Activated CD8-positive, alpha-beta memory T cell treated with anti-CD3 and anti-CD28 coated beads, Interleukin-2, amount 50 U/mL, for 4 hours (primary cell): ENCODE results near the gene MAP3K20.
"Not testable (repeated sequence)": the region's sequence is repeated elsewhere in the genome, so short reads cannot be mapped to it uniquely, and the experiment has no call there.

Experiments
- DNase-seq: peaks from one replicate; pipeline ENCODE4 v3.0.0-alpha.2; 2020

Gene MAP3K20

DNA sequence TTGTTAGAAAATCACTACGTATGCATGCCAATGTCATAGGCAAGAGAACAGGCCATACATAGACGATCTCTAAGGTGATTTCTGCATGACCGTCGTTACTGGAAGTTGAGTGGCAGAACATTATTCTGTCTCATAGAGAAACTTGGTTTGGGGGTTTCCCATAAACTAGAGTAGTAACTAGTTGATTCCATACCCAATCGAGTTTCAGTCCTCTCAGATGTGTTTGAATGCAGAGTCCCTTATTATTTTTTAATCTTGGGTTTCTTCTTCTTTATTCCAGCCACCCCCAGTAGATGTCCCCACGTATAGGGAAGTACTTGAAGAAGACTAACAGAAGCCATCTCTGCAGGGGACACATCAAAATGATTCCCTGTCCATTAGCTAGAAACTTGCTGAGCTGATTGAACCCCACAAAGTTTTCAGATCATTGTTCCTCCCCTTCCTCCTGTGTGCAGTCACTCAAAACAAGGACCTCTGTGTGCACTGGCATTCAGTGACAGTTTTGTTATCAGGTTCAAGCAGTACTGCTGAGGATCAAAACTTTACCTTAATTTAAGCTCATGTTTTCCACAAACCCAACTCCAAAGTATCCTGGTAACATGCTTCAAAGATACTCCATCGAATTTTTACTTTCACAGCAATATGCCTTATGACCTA, 210.6 kb downstream of the MAP3K20 start:
- no peak for DNase-seq

DNA sequence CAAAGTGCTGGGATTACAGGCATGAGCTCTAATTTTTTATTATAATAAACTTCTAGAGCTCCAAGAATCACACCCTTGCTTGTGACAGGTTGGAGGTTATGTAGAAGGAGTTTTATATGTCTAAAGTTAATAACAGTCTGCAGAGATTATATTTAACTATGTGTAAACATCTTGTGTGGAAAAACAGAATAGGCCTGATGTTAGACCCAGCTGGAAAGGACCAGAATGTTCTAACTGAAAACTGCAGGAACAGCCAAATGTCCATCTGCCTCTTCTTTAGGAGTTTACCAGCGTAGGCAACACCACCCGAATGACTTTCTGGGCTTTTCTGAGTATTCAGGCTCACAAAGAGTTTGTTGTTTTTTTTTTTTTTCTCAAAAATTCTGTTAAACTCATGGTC, 211.9 kb downstream of the MAP3K20 start:
- DNase-seq = no peak

DNA sequence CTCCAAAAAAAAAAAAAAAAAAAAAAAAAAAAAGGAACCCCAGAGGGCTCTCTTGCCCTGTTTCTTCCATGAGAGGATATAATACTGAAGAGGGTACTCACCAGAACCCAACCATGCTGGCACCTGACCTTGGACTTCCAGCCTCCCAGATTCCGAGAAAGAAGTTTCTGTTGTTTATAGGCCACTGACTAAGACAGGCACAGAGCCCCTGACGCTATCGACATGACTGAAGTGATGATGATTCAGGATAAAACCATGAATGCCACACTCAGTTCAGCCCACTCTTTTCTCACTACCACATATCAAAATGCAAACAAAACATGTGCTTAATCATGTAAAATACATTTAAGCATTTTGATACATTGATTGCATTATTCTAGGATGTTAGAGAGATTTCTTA, 212.9 kb downstream of the MAP3K20 start:
- DNase-seq = no peak

DNA sequence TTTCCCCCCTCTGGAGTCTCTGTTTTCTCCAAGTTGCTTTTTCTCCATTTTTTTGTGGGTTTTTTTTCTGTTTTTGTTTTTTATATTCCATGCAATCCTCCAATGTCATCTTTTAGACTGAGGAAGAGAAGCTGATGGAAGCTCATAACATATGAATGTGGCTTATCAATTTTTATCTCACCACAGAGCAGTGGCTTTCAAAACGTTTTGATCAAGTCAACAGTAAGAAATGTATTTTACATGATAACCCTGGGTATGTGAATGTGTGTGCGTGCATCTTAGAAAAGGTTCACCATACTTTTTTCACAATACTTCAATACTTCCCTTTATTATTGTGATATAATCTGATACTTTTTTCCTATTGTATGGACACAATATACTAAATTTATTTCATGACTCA, 214.4 kb downstream of the MAP3K20 start:
- no peak for DNase-seq

DNA sequence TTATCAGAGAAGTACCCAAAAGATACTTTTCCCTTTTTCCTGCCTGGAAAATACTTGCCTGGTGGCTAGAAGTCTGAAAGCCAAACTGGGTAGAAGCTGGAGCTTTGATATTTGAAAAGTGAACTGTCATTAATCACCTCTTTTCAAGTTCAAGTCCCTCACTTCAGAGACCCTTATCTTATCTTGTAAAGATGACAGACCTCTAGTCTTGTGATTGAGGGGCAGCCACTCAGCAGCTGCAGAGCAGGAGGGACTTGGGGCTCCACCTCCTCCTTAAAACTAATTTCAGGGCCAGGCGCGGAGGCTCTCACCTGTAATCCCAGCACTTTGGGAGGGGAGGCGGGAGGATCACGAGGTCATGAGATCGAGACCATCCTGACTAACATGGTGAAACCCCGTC, 214.9 kb downstream of the MAP3K20 start:
- no peak for DNase-seq

DNA sequence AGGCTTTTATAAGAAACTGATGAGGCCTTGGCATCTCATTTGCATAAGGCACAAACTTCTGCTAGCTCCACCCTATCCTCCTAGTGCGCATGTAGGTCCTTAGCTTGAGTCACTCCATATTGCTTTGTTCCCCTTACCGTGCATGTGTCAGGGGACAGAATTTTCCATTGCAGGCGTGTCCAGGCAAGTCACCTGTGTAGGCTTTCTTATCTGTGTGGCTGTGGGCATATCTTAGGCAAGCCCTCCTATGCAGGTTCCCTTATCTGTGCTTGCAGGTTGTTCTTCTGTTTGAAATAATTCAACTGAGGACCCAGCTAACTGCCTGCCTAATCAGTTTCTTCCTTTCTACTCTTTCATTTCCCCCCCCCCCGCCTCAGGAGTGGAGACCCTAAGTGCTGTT, 215.8 kb downstream of the MAP3K20 start:
- DNase-seq = no peak

DNA sequence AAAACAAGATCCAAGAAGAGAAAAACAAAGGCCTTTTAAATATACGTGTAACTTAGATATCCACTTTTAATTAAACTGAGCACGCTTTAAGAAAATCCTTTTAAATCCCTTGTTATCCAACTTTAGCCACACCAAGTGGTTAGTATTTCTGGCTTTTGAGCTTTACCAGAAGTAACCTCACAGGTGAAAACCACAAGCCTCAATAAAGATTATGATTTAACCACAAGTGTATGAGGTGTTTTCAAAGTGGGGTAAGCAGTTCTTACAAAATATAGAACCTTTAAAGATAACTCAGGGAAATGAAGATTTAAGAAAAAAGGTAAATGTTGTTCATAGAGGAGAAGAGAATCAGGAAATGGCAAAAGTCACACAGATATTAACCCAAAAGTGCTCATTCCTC, 220.6 kb downstream of the MAP3K20 start:
- DNase-seq = no peak

DNA sequence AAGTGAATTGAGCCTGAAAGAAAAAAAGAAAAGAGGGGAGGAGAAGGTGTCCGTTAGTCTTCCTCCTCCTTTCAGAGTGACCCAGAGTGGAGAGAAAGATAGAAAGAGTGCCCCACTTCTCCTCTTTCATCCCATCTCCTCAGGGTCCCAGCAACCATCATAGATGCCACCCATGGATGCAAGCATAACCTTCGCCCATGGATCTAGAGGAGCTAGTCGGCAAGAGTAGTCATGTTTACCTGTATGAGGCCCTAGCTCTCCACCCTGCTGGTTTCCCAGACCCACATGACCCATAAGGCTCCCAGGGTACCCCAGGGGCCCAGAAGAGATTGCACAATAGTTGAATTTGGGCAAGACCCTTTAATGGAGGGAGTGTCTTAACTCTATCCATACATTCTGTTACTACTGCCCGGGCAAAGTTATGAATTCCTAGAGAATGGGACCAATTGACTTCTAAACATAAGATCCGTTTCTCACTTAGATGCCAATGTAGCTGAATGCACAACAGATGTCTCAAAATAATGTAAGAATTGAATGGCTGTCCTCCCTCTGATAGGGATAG, 223.0 kb downstream of the MAP3K20 start:
- DNase-seq = no peak

DNA sequence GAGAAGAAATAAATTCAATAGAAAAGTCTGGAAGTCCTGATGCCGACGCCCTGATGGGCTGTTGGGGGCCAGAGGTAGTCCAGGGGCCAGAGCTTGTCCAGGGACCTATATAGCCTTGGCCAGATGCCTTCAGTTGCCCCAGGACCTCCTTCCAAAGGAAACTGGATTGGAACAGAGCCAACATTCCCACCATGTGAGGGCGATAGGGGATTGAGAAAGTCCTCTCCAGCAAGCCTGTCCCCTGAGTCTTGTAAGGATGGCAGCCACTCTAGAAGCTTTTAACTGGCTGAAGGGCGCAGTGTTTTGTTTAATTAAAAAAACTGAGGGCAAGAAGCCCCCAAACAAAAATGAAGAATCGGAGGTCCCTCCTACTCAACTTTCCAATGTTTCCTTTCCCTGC, 224.1 kb downstream of the MAP3K20 start:
- DNase-seq = no peak

DNA sequence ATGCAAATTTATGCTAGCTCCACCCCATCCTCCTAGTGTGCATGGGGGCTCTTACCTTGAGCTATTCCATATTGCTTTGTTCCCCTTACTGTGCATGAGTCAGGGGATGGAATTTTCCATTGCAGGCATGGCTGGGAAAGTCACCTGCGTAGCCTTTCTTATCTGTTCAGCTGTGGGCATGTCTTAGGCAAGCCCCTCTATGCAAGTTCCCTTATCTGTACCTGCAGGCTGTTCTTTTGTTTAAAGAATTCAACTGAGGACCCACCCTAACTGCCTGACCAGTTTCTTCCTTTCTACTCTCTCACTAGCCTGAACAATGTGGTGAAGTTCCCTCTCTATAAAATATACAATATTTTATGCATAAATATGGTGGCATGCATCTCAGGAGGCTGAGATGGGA, 224.8 kb downstream of the MAP3K20 start:
- DNase-seq = no peak

DNA sequence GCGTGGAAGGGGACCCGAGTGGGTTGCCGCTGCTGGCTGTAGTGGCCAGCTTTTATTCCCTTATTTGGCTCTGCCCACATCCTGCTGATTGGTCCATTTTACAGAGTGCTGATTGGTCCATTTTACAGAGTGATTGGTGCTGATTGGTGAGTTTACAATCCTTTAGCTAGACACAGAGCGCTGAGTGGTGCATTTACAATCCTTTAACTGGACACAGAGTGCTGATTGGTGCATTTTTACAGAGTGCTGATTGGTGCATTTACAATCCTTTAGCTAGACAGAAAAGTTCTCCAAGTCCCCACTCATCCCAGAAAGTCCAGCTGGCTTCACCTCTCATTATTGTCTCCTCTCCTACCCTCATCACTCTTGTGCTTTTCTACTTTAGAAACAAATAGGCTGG, 225.9 kb downstream of the MAP3K20 start:
- DNase-seq = not testable (repeated sequence)

DNA sequence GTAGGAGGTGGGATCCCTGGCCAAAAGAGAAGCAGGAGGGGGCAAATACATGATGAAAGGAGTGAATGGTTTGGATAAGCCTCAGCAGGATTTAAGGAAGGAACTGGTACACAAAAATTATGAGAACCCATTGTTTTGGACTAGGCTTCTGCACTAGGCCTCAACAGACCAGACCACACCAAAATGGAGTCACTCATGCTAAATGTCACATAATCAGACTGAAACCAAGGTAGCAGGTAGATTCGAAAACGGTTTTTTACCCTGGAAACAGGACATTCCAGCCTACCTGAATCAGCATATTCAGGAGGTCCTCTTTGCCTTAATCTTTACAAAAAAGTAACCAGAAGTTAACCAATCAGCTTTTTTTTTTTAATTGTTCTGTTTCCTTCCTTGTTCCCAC, 229.7 kb downstream of the MAP3K20 start:
- DNase-seq = no peak

DNA sequence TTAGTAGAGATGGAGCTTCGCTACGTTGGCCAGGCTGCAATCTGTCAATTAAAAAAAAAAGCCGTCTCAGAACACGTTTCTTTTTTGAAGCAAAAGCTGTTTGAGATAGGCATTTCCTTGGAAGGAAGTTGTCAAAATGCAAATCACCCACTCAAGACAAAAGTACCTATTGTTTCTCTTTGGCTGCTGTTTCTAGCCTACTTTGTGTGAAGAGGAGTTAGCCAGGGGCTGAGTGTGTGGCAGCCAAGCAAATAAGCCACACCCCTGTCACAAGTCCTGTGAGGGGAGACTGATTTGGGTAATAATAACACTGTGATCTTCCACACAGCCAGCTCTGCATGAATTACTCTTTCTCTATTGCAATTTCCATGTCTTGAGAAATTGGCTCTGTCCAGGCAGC, 231.6 kb downstream of the MAP3K20 start:
- DNase-seq = no peak

DNA sequence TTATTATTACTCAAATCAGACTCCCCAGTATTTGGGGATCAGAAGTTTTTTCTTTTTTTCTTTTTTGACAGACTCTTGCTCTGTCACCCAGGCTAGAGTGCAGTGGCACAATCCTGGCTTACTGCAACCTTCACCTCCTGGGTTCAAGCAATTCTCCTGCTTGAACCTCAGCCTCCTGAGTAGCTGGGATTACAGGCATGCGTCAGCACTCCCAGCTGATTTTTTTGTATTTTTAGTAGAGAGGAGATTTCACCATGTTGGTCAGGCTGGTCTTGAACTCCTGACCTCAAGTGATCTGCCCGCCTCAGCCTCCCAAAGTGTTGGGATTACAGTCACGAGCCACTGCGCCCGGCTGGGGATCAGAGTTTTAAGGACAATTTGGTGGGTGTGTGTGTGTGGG, 233.7 kb downstream of the MAP3K20 start:
- DNase-seq = not testable (repeated sequence)

DNA sequence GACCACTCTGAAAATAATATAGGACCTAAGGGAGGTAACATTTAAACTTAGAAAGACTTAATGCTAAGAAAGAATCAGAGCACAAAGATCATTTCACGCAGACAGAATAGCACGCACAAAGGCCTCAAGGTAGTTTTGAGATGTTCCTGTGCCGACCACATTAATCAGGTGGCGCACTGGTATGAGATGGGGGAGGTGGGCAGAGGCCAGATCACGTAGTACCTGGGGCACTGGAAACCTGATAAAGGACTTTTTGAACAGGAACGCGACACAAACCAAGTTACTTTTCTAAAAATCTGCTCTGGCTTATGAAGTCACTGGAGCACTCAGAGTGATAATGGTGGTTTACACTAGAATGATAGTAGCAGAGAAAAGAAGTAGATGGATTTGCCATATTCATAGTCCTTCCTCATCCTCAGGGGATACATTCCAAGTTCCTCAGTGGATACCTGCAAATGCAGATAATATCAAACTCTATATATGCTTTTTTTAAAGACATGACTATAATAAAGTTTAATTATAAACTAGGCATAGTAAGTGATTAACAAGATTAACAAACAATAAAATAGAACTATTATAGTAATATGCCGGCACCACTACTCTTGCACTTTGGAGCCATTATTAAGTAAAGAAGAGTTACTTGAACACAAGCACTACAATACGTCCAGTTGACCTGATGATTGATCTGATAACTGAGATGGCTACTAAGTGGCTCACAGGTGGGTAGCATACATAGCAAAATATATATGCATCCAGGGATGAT, 236.4 kb downstream of the MAP3K20 start:
- DNase-seq = no peak
